Stimulated activated CD4-positive, alpha-beta T cell treated with anti-CD3 and anti-CD28 coated beads, Interleukin-12 subunit alpha, Interleukin-12 subunit beta, amount 100 ng/mL, for 24 hours (primary cell): Measurements from ENCODE around the gene CAB39L.
"Not testable (repeated sequence)": the region's sequence is repeated elsewhere in the genome, so short reads cannot be mapped to it uniquely, and the experiment has no call there.

Experiments used
- DNase-seq, 2 experiments: peaks; one replicate each; pipeline ENCODE4 v3.0.0-alpha.2; 2020; ENCODE audit warnings: low read depth in 2 of 2

CAB39L gene

GRCh38 chr13:49308921-49309408 lies 134.9 kb downstream of the CAB39L start:
- no peak for DNase-seq

- DNase-seq = no peak
Observed at GRCh38 chr13:49308097-49308875, 135.6 kb downstream of the CAB39L start.

DNA sequence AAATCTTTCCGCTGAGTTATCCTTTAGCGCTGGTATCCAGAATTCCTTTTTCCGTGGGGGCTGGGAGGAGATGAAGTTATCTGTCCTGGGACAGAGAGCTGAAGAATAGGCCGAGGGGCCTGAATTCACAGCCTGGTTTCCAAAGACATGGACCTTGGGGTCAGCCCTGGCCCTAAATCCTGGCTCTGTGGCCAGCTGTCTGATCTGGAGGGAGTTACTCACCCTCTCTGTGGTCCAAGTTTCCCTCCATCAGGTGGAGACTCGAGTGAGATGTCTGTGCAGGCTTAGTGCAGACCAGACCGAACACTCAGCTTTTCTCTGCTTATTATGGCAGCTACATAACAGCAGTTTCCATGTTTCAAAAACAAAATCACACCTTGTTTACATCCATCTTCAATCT lies 136.5 kb downstream of the CAB39L start:
- no peak for DNase-seq

- DNase-seq = no peak
Observed at GRCh38 chr13:49305792-49306425, 138.0 kb downstream of the CAB39L start.

GRCh38 chr13:49304763-49305700 lies 138.8 kb downstream of the CAB39L start:
- DNase-seq = no peak

DNA sequence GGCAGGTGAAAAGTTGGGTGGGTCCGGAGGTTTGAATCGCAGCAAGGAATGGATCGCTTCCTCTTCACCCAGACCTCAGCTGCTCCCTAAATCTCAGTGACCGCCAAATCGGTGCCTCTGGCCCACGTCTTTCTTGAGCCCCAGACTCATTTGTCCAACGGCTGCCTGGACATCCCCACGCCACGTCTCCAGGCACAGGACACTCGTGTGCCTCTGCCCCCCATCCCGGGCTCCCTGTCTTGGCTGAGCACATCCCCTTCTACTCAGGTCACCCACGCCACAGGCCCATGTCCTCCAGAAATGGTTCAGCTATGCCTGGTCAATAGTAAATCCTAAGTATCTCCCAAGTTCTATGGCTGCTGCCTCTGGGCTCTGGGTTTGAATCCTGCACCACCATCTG lies 139.5 kb downstream of the CAB39L start:
- no peak for DNase-seq

DNA sequence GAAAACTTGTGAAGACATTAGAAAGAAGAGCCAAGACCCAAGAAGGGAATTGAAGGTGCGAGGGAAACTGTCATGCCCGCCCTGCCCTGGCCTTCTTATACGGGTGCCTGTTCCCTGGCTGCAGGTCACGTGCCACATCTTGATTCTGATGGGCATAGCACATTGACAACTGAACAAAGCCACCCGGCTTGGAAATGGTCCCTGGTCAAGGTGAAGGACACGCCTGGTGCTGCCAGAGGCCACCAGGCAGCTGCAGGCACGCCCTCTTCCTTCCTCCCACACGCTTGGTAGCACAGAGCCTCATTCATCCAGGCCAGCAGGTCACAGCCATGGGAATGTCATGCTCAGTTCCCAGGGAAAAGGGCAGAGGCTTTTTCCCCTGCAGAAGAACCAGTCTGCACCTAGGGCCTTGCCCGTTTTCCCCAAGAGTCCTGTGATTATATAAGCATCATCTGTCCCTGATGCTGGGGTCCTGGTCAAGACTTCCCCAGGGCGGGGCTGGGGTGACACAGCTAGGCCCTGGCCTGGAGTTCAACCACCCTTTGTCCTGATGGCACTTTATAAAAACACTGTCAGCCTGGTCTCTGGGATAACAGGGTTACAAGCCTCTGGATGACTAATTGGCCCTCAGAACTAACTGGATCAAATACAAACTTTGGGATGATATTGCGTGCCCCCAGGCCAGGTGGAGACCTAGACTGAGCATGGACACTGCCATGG lies 140.2 kb downstream of the CAB39L start:
- DNase-seq = no peak

GRCh38 chr13:49302817-49303216 lies 141.0 kb downstream of the CAB39L start:
- DNase-seq = no peak

DNA sequence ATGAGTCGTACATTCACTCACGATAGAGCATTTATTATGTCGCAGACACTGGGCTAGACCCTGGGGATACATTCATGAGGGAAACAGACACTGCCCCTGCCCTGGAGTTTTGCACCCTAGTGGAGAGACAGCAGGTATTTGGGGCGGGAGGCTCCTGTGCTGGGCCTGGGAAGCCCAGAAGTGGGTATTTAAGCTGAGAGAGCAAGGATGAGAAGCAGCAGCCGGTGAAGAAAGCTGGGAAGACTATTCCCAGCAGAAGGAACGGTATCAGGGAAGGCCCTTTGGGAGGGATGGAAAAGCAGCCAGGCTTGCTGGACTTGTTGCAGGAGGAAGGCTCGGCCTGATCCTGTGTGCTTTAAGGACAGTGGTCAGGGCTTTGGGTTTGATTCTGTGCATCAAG lies 141.6 kb downstream of the CAB39L start:
- no peak for DNase-seq

DNA sequence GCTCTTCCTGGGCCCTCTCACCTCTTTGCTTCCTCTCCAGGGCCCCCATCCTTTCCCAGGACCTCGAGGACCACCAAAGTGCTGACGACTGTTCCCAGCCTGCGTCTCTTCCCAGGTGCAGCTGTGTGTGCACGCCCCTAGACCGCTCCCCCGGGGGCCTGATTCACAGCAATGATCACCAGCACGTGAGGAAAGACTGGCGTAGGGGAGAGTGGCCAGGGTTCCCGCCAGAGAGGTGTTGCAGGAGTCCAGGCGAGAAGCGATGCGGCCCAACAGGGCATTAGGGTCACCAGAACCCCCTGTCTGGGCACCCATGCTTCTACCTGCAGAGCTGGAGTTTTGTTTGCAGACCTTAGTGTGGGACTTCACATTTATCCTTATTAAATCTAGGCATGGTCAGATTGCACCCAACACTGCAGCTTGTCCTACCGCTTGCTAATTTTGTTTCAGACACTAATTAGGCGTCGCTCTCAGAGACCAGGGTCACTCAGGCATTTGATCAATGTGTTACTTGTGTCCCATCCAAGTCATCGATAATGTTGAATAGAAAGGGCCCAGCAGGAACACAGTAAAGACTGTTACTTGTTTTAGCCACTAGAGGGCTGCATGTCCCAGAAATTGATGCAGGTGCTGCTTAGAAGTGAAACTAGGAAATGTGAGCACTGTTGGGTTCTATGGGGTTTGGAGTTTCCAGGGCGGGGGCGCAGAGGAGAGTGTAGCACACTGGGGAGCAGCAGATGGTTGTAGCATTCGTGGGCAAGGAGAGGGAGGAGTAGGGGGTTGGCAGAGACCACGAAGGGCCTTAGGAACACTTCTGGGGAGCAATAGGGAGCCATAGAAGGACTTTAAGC lies 142.9 kb downstream of the CAB39L start:
- peak; percentile 43 to 48 for DNase-seq

GRCh38 chr13:49300276-49300675 lies 143.6 kb downstream of the CAB39L start:
- DNase-seq = no peak

- no peak for DNase-seq
Observed at GRCh38 chr13:49298903-49299605, 144.8 kb downstream of the CAB39L start.

GRCh38 chr13:49298416-49298815 lies 145.4 kb downstream of the CAB39L start:
- no peak for DNase-seq

GRCh38 chr13:49297338-49297737 lies 146.5 kb downstream of the CAB39L start:
- DNase-seq = no peak

GRCh38 chr13:49296659-49297058 lies 147.2 kb downstream of the CAB39L start:
- no peak for DNase-seq

DNA sequence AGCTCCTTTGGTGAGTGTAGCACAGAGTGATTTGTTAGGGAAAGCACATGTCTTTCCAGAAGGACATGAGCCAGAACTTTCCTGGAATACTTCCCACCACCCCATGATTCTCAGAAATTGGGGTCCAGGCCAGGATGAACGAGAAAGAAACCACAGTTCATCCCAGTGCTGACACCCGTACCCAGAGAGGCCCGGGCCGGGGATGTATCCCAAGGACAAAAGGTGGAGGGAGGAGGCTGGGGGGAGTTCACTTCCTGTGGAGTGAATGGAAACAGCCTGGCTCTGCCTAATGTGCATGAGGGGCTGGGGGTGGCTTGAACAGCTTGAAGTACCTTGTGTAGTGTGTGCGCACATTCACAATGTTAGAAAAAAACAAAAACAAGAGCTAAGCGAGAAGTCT lies 148.6 kb downstream of the CAB39L start:
- no peak for DNase-seq

GRCh38 chr13:49294723-49295122 lies 149.1 kb downstream of the CAB39L start:
- not testable (repeated sequence) for DNase-seq

DNA sequence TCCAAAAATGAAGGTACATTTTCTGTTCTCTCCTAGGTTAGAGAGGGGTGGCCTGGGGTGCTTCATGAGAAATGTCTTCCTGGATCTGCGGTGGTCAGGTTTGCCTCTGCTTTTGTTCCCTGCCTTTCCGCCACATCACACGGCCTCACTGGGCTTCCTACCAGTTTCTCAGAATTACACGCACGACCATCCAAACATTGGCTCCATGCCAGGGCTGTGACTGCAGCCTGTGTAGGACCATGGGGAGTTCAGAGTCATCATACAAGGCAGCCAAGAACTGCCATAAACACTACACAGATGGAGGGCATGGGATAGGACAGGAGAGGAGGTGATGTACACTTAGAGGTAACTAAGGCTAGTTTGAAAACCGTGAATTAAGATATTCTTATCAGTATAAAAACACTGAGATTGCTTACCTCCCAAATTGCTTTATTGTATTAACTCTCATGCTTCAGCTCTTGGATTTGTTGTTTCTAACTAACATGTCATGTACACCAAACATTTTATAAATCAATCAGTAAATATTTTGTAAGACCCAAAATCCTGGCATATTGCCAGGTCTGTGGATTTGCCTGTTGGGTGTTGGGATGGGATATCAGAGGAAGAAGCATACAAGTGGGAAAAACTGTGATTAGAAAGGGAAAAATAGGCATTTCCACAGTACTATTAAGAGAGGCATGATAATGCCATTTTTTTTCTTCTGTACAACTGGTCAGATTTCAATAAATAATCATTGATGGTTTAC lies 150.9 kb downstream of the CAB39L start:
- no peak for DNase-seq

GRCh38 chr13:49288458-49288857 lies 155.4 kb downstream of the CAB39L start:
- no peak for DNase-seq
